GM19455 (cell line): ENCODE measurements around the gene TNFRSF1A.
"Not testable (repeated sequence)": the region's sequence is repeated elsewhere in the genome, so short reads cannot be mapped to it uniquely, and the experiment has no call there.

Experiments used
- ATAC-seq: cut with Tn5 transposase; IDR thresholded peaks from one replicate; pipeline ENCODE4 v1.9.1; 2021; ENCODE audit not compliant: unreplicated experiment

TNFRSF1A gene

GRCh38 chr12:6358881-6359280 is 17.0 kb upstream of the TNFRSF1A start:
- no peak for ATAC-seq

GRCh38 chr12:6356374-6356820 is 14.5 kb upstream of the TNFRSF1A start:
- ATAC-seq = no peak

- no peak for ATAC-seq
Observed at GRCh38 chr12:6355491-6356373, 13.9 kb upstream of the TNFRSF1A start.

GRCh38 chr12:6354495-6355393 is 12.9 kb upstream of the TNFRSF1A start:
- ATAC-seq = no peak

GRCh38 chr12:6352193-6353173 is 10.6 kb upstream of the TNFRSF1A start:
- ATAC-seq = no peak

- no peak for ATAC-seq
Observed at GRCh38 chr12:6351622-6352021, 9.7 kb upstream of the TNFRSF1A start.

- ATAC-seq = no peak
Observed at GRCh38 chr12:6347367-6348338, 5.8 kb upstream of the TNFRSF1A start.

- no peak for ATAC-seq
Observed at GRCh38 chr12:6346942-6347341, 5.1 kb upstream of the TNFRSF1A start.

- ATAC-seq = no peak
Observed at GRCh38 chr12:6346235-6346832, 4.5 kb upstream of the TNFRSF1A start.

- no peak for ATAC-seq
Observed at GRCh38 chr12:6345319-6346091, 3.6 kb upstream of the TNFRSF1A start.

GRCh38 chr12:6344101-6344660 is 2.3 kb upstream of the TNFRSF1A start:
- ATAC-seq = not testable (repeated sequence)

GRCh38 chr12:6343518-6343917 is 1.6 kb upstream of the TNFRSF1A start:
- no peak for ATAC-seq

GRCh38 chr12:6342140-6342889 is 439 bp upstream of the TNFRSF1A start:
- no peak for ATAC-seq

- ATAC-seq = no peak
Observed at GRCh38 chr12:6340745-6341416, 995 bp downstream of the TNFRSF1A start.

GRCh38 chr12:6340032-6340638 is 1.7 kb downstream of the TNFRSF1A start:
- ATAC-seq = no peak

- ATAC-seq = no peak
Observed at GRCh38 chr12:6338955-6339354, 2.9 kb downstream of the TNFRSF1A start.
